ENCODE results near the gene TGM2.

The TGM2 gene

GRCh38 chr20:38165089-38165965 lies at the start of gene TGM2:
Gene TGM2, minus strand, starts transcription at chr20:38165270. Its CDS starts 72 bp downstream, at chr20:38165198.
- peak; percentile 36 for DNase-seq

GRCh38 chr20:38214256-38215193 lies 49.5 kb upstream of the TGM2 start:
- DNase-seq: no peak

GRCh38 chr20:38213607-38213940 lies 48.5 kb upstream of the TGM2 start:
- DNase-seq: no peak

GRCh38 chr20:38212806-38213606 lies 47.9 kb upstream of the TGM2 start:
- DNase-seq: no peak

GRCh38 chr20:38211200-38212097 lies 46.4 kb upstream of the TGM2 start:
- no peak for DNase-seq

- no peak for DNase-seq
Measured at GRCh38 chr20:38210741-38211140, 45.7 kb upstream of the TGM2 start.

GRCh38 chr20:38209736-38210405 lies 44.8 kb upstream of the TGM2 start:
- no peak for DNase-seq

- DNase-seq: no peak
Measured at GRCh38 chr20:38209054-38209675, 44.1 kb upstream of the TGM2 start.

GRCh38 chr20:38208523-38208922 lies 43.5 kb upstream of the TGM2 start:
- DNase-seq: no peak

- DNase-seq: no peak
Measured at GRCh38 chr20:38208088-38208487, 43.0 kb upstream of the TGM2 start.

- DNase-seq: no peak
Measured at GRCh38 chr20:38207621-38208020, 42.6 kb upstream of the TGM2 start.

- no peak for DNase-seq
Measured at GRCh38 chr20:38205001-38205400, 39.9 kb upstream of the TGM2 start.

- no peak for DNase-seq
Measured at GRCh38 chr20:38203981-38204357, 38.9 kb upstream of the TGM2 start.

- DNase-seq: no peak
Measured at GRCh38 chr20:38203337-38203980, 38.4 kb upstream of the TGM2 start.

- DNase-seq: no peak
Measured at GRCh38 chr20:38202982-38203293, 37.9 kb upstream of the TGM2 start.

GRCh38 chr20:38202153-38202981 lies 37.3 kb upstream of the TGM2 start:
- DNase-seq: no peak

GRCh38 chr20:38201356-38201755 lies 36.3 kb upstream of the TGM2 start:
- DNase-seq: no peak

- DNase-seq: no peak
Measured at GRCh38 chr20:38200646-38201045, 35.6 kb upstream of the TGM2 start.

Data from NCI-H2227 treated with DMSO at 0.1 percent for 48 hours (cell line).